ENCODE measurements around the gene TXNL4B.

The TXNL4B gene

GRCh38 chr16:72109300-72109699, 15.9 kb upstream of the TXNL4B start:
- TF ChIP-seq CTCF (IDR thresholded peaks at IDR 0.05; ENCODE audit: low read depth, low read length): no peak
- in situ Hi-C loops (cut with HindIII; ENCODE audit: low sequenced_read_pairs): no loop called here
- DNase-seq (ENCODE audit: low read depth, low spot score): no peak
- H3K4me3 ChIP-seq (ENCODE audit: low read depth, low read length): no peak overlapping the region

- DNase-seq (ENCODE audit: low read depth, low spot score): no peak
- in situ Hi-C loops (cut with HindIII; ENCODE audit: low sequenced_read_pairs): no loop called here
- no peak overlapping the region for H3K4me3 ChIP-seq (ENCODE audit: low read depth, low read length)
- no peak for TF ChIP-seq CTCF (IDR thresholded peaks at IDR 0.05; ENCODE audit: low read depth, low read length)
Measured at GRCh38 chr16:72108353-72109102, 15.1 kb upstream of the TXNL4B start.

GRCh38 chr16:72107371-72107770, 14.0 kb upstream of the TXNL4B start:
- H3K4me3 ChIP-seq (ENCODE audit: low read depth, low read length): no peak overlapping the region
- TF ChIP-seq CTCF (IDR thresholded peaks at IDR 0.05; ENCODE audit: low read depth, low read length): no peak
- in situ Hi-C loops (cut with HindIII; ENCODE audit: low sequenced_read_pairs): no loop called here
- no peak for DNase-seq (ENCODE audit: low read depth, low spot score)

- no peak for TF ChIP-seq CTCF (IDR thresholded peaks at IDR 0.05; ENCODE audit: low read depth, low read length)
- DNase-seq (ENCODE audit: low read depth, low spot score): no peak
- in situ Hi-C loops (cut with HindIII; ENCODE audit: low sequenced_read_pairs): no loop called here
Measured at GRCh38 chr16:72105978-72106377, 12.6 kb upstream of the TXNL4B start.

GRCh38 chr16:72104905-72105304, 11.5 kb upstream of the TXNL4B start:
- no peak for TF ChIP-seq CTCF (IDR thresholded peaks at IDR 0.05; ENCODE audit: low read depth, low read length)
- in situ Hi-C loops (cut with HindIII; ENCODE audit: low sequenced_read_pairs): no loop called here
- H3K4me3 ChIP-seq (ENCODE audit: low read depth, low read length): no peak overlapping the region
- no peak for DNase-seq (ENCODE audit: low read depth, low spot score)

More at GRCh38 chr16:72105978-72106377, 12.6 kb upstream of the TXNL4B start:
- H3K4me3 ChIP-seq (ENCODE audit: low read depth, low read length): no peak overlapping the region

GRCh38 chr16:72101195-72101594, 7.8 kb upstream of the TXNL4B start:
- in situ Hi-C loops (cut with HindIII; ENCODE audit: low sequenced_read_pairs): no loop called here
- no peak for DNase-seq (ENCODE audit: low read depth, low spot score)
- no peak for TF ChIP-seq CTCF (IDR thresholded peaks at IDR 0.05; ENCODE audit: low read depth, low read length)
- H3K4me3 ChIP-seq (ENCODE audit: low read depth, low read length): no peak overlapping the region

All from astrocyte of the spinal cord (primary cell).